K562 (cell line): ENCODE measurements around the gene BPTF. TPM values are rescaled to one million over a fixed set of nuclear protein-coding genes. Genes with fewer than 3 reads are reported as not detected.

Source experiments
- NR2C1 ChIP-seq, 2 experiments: fragments of 450-650 bp; IDR thresholded peaks; 2 replicates each; pipeline ENCODE4 v1.6.1; 2017; ENCODE audit warnings: mild to moderate bottlenecking in 2 of 2, antibody characterized with exemption in 1 of 2, inconsistent platforms in 1 of 2, missing compliant biosample characterization in 1 of 2, missing genetic modification characterization in 1 of 2
- POLR2A ChIP-seq: fragments of 450-650 bp; conservative IDR thresholded peaks from 2 replicates; pipeline ENCODE4 v1.6.1; 2016
- ZNF197 ChIP-seq: fragments of 200-800 bp; sonication (Bioruptor generic); IDR thresholded peaks from 2 replicates; pipeline ENCODE4 v1.6.1; 2016; ENCODE audit warnings: low read depth, missing genetic modification characterization, missing compliant biosample characterization
- polyA plus RNA-seq, 8 experiments: library from polyadenylated mRNA; depleted of rRNA in 4 of 8; stranded (reverse) in 5 of 8; unstranded in 3 of 8; fragments of >200 nt; fragmentation: Nextera tagmentation in 2 of 8; fragmentation: Illumina TruSeq in 1 of 8; extraction: Ambion mirVana in 2 of 8; extraction: Trizol in 1 of 8; gene quantifications; 2 replicates each; pipeline versions ENCODE4 v1.2.1 to v1.2.3, GENCODE V29; 2011 to 2014; ENCODE audit warnings: inconsistent platforms in 1 of 8, missing spikeins in 1 of 8
- small RNA-seq: library from RNA; depleted of rRNA; stranded (forward); fragments of <200 nt; gene quantifications from one replicate; pipeline ENCODE3, GENCODE V24; 2014
- total RNA-seq, 7 experiments: library from RNA; depleted of rRNA in 6 of 7; stranded (reverse); fragments of >200 nt in 6 of 7; fragmentation: Illumina TruSeq in 2 of 7; extraction: Trizol in 2 of 7; gene quantifications; 2 replicates each; pipeline versions ENCODE4 v1.2.1 to v1.2.3, GENCODE V29; 2011 to 2021; ENCODE audit warnings: low replicate concordance in 1 of 7

BPTF gene
- total and polyA plus RNA-seq, 9 of the 15 experiments (the other 6 are each of a cell fraction or from before 2014, with no cell fraction given) = 12.5 to 52.1 (median 26.9) TPM

- TF ChIP-seq ZNF197 (CRISPR knock-in tag) (0 out of 2 replicates have a peak, but pooled peaks have one; percentile 37), NR2C1 (IDR thresholded peaks at IDR 0.05) (no peak), NR2C1 (tag; IDR thresholded peaks at IDR 0.05) (peak; percentile 64), POLR2A (no peak)
These were observed 204.4 kb downstream of the BPTF start (continued) for GRCh38 chr17:68029512-68030215.

Small RNAs within 50 kb of the gene (small RNA-seq; reads per million reads assigned to genes)
- not detected for gene RN7SL622P

Other genes with a start within 250 kb of the BPTF start
- gene NOL11, start 107.6 kb upstream of the BPTF start, total RNA-seq (2014; rRNA removed) = 61.1 and 67.6 TPM in 2 replicates
- 129 and 143 TPM in 2 replicates for gene NOL11, start 107.6 kb upstream of the BPTF start, total RNA-seq (2014; rRNA removed; fragmentation: Illumina TruSeq; extraction: Trizol)
- 113 and 129 TPM in 2 replicates for gene NOL11, start 107.6 kb upstream of the BPTF start, total RNA-seq (2015; rRNA removed; fragmentation: Illumina TruSeq; extraction: Trizol)
- 88.7 and 98.9 TPM in 2 replicates for gene NOL11, start 107.6 kb upstream of the BPTF start, total RNA-seq (2021)
- gene NOL11, start 107.6 kb upstream of the BPTF start, polyA plus RNA-seq (2011; rRNA removed) = 87.8 and 121 TPM in 2 replicates
- 87.1 and 107 TPM in 2 replicates for gene NOL11, start 107.6 kb upstream of the BPTF start, polyA plus RNA-seq (2014; fragmentation: Illumina TruSeq; extraction: Trizol)
- gene NOL11, start 107.6 kb upstream of the BPTF start, polyA plus RNA-seq (2014; fragmentation: Nextera tagmentation; extraction: Ambion mirVana) = 100 to 1,000 TPM; 130 to 175 TPM
- 72.2 and 75.6 TPM in 2 replicates for gene NOL11, start 107.6 kb upstream of the BPTF start, polyA plus RNA-seq (2014; rRNA removed)
- 37.4 and 42.5 TPM in 2 replicates for gene C17orf58, start 171.0 kb downstream of the BPTF start, total RNA-seq (2014; rRNA removed)
- gene C17orf58, start 171.0 kb downstream of the BPTF start, total RNA-seq (2014; rRNA removed; fragmentation: Illumina TruSeq; extraction: Trizol) = 23.6 and 24.7 TPM in 2 replicates
- gene C17orf58, start 171.0 kb downstream of the BPTF start, total RNA-seq (2015; rRNA removed; fragmentation: Illumina TruSeq; extraction: Trizol) = 17.0 and 17.8 TPM in 2 replicates
- 25.2 and 27.6 TPM in 2 replicates for gene C17orf58, start 171.0 kb downstream of the BPTF start, total RNA-seq (2021)
- gene C17orf58, start 171.0 kb downstream of the BPTF start, polyA plus RNA-seq (2011; rRNA removed) = 29.2 and 32.7 TPM in 2 replicates
- 22.7 and 27.6 TPM in 2 replicates for gene C17orf58, start 171.0 kb downstream of the BPTF start, polyA plus RNA-seq (2014; fragmentation: Illumina TruSeq; extraction: Trizol)
- 1 to 10 TPM; 8.6 to 9.9 TPM for gene C17orf58, start 171.0 kb downstream of the BPTF start, polyA plus RNA-seq (2014; fragmentation: Nextera tagmentation; extraction: Ambion mirVana)
- gene C17orf58, start 171.0 kb downstream of the BPTF start, polyA plus RNA-seq (2014; rRNA removed) = 32.7 and 35.3 TPM in 2 replicates
- 132 and 140 TPM in 2 replicates for gene KPNA2, start 210.2 kb downstream of the BPTF start, total RNA-seq (2014; rRNA removed)
- 241 and 267 TPM in 2 replicates for gene KPNA2, start 210.2 kb downstream of the BPTF start, total RNA-seq (2014; rRNA removed; fragmentation: Illumina TruSeq; extraction: Trizol)
- gene KPNA2, start 210.2 kb downstream of the BPTF start, total RNA-seq (2015; rRNA removed; fragmentation: Illumina TruSeq; extraction: Trizol) = 235 and 243 TPM in 2 replicates
- gene KPNA2, start 210.2 kb downstream of the BPTF start, total RNA-seq (2021) = 219 and 223 TPM in 2 replicates
- 200 and 229 TPM in 2 replicates for gene KPNA2, start 210.2 kb downstream of the BPTF start, polyA plus RNA-seq (2011; rRNA removed)
- 232 and 250 TPM in 2 replicates for gene KPNA2, start 210.2 kb downstream of the BPTF start, polyA plus RNA-seq (2014; fragmentation: Illumina TruSeq; extraction: Trizol)
- gene KPNA2, start 210.2 kb downstream of the BPTF start, polyA plus RNA-seq (2014; fragmentation: Nextera tagmentation; extraction: Ambion mirVana) = 100 to 1,000 TPM; 594 to 984 TPM
- 136 and 162 TPM in 2 replicates for gene KPNA2, start 210.2 kb downstream of the BPTF start, polyA plus RNA-seq (2014; rRNA removed)